Activated T-cell treated with anti-CD3 and anti-CD28 coated beads, Interleukin-2, amount 50 U/mL, for 1 hour (primary cell): ENCODE measurements around the gene CAPN3.

ENCODE experiments used
- DNase-seq: peaks from one replicate; pipeline ENCODE4 v3.0.0-alpha.2; 2020

Gene CAPN3

DNA sequence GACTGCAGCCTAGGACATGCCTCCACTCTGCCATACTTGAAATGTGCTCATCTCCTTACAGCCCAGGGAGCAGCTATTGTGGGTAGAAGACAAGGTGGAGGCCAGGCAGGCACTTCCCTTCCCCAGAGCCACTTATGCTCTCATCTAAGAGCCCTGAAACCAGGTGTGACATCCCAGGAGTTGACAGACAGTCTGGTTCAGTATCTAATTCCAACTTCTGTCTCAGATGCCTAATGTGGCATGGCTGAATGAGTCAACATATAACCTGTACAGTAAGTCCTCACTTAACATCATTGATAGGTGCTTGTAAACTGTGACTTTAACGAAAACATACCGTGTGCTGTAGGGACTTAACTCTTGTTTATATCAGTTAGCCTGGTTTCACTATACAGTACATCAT is 1.2 kb upstream of the CAPN3 start:
- DNase-seq, result no peak

DNA sequence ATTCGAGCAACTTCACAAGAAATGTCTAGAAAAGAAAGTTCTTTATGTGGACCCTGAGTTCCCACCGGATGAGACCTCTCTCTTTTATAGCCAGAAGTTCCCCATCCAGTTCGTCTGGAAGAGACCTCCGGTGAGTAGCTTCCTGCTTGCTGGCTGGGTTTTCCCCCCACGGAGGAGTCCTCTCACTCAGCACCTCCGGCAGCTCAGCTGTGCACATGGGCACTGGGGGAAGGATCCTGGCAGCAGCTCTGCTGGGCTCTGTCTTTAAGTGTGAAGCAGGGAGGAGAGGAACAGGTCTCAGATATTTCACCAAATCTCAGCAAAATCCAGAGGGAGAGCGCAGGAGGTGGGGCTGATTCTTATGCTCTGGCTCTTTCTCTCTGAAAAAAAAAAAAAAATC is 684 bp downstream of the CAPN3 start:
- DNase-seq, result no peak

DNA sequence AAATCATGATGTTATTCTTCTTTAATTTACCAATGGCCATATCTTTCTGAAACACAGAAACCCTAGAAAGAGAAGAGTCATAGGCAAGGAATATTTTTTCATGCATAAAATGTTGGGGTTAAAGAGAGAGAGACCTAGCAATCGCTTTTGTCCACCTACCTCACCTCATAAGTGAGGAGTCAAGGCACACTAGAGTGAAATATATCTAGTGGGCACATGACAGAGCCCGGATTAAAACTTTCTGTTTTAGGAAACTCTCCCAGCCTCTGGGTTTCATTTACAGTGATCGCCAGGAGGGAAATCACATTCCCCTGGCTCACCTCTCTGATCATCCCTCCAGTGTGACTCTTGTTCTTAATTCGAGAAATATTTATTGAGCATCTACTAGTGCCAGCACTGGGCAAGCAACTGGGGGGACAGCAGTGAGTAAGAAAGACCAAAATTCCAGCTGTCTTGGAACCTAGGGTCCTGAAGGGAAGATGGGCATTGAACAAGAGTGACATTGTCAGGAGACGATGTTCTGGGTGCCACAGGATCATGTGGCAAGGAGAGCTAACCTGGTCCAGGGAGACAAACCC is 1.3 kb downstream of the CAPN3 start:
- DNase-seq, result no peak

DNA sequence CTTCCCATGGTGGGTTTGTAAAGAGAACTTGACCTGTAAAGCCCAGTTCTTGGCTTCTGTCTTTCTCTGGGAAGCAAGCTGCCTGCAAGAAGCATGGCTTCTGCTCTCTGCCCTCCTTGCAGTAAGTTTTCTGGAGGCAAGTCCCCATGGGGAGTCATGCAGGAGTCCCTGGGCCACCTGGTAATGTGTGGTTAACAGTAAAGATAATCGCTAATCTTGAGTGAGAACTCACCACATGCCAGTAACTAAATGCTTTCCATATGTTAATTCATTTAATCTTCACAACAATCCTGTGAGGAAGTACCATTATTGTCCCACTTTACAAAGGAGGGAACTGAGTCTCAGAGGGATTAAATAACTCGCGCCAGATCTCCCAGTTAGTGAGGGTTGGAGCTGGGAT is 4.2 kb downstream of the CAPN3 start:
- DNase-seq, result no peak

DNA sequence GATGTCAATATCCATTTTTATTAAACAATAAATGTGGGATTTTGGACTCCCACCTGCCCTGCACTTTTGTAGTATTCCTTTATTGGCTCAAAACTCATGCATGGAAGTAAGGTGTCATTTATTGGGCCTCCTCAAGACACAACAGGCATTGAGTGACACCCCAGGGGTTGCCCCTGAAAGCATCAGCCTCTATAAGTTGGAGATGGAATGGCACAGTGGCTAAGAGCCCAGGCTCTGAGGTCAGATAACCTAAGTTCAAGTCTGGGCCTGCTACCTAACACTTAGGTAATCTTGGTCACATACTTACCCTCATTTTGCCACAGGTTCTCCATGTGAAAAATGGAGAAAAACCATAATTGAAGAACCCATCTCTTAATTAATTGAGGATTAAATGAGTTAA is 4.6 kb downstream of the CAPN3 start:
- DNase-seq, result no peak

DNA sequence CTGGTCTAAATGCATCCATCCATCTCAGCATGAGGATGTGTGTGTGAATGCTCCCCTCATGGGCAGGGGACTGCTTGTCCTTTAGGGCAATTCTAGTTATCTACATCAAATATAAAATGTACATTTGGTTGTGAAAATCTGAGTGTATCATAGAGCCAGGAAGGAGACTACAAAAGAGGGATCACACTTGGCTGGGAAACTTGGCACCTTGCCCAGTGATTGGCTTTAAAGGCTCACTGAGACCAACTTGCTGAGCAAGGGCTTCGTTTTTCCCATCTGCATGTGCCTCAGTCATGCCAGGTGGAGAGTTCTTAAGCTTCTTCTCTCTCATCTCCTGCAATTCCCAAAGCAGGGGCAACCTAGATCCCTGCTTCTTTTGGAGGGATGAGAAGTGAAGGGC is 5.2 kb downstream of the CAPN3 start:
- no peak for DNase-seq

DNA sequence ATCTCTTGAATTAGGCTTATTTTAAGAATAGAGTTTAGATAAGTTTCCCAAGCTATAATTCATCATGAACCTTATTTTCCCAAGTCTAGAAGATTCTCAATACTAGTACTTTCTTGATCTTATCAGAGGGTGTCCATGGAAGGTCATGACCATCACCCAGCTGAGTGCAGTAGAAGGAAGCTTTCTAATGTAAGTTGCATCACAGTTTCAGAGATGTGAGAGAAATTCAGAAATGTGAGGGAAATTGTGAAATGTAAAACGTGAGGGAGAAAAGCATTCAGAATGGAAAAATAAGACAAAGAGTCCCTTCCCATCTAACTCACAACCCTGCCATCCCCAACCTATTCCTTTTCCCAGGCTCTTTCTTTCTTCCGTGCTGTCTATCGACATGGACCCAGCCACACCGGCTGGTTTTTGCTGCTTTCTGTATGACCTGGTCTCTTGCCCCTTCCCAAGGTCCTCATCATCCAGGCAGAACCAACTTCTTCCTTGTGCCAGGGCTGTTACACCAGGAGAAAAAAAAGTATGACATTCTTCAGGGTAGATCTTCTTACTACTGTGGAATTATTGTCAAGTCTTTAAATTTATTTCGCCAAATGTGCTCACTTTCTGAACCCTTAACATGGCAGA is 6.7 kb downstream of the CAPN3 start:
- no peak for DNase-seq

DNA sequence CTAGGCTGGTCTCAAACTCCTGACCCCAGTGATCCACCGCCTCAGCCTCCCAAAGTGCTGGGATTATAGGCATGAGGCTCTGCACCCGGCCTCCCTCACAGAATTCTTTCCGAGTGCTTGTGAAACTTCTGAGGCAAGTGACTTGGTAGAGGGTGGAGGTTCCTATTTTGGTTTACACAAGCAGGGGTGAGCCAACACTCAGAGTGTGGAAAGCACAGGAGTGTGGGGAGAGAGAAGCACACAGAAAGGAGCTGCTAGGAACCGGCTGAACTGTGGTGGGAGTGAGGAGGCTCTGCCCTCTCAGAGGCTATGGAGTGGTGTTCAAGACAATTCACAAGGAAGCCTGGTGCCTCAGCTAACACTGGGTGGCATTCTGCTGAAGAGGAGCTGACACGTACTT is 7.7 kb downstream of the CAPN3 start:
- DNase-seq, result no peak

DNA sequence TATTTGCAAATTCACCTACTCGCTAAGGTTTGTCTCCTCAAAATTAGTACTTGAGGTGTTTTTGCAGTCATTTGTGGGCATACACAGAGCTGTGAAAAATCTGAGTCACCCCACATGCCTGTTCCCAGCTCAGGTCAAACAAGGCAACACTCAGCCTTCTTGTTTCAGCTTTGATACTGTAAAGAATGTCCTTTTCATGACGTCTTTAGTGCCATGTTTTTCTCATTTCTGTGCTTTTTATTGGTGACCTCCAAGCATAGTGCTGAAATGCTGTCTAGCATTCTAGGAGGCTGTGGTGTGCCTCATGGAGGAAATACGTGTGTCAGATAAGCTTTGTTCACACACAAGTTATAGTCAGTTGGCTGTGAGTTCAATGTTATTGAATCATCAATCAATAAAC is 8.8 kb downstream of the CAPN3 start:
- DNase-seq, result no peak

DNA sequence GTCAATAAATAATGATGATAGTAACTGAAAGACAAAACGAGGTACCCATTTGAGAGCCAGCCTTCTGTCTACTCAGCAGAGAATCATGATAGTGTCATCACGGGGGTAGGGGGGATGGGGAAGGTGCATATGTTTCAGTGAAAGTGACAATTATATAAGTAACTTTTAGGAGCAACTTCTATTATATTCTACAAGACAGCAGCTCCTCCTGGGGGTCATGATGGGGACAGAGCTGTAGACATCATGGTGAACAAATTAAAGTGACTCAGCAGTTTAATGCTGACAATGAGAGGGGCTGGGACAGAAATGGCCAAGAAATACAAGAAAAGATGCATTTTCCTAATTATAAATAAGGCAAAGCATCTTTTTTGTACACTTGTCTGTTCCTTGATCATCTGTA is 11.8 kb downstream of the CAPN3 start:
- DNase-seq, result no peak

DNA sequence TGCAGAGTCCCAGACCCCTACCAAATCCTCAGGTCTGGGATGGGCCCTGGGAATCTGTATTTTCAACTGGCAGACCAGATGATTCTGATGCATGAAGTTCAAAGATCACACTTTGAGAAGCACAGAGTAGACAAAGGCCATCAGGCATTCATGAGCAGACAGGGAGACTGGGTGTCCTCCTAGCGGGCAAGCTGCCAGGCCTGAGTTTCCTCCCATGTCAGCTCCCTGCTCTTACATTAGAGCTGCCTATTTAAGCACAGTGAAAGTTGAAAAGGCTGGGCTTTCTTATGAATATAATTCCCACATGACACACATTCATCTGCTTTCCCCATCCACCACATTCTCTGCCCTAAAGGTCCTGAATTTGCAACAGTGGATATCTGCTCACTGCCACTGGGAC is 14.0 kb downstream of the CAPN3 start:
- no peak for DNase-seq

DNA sequence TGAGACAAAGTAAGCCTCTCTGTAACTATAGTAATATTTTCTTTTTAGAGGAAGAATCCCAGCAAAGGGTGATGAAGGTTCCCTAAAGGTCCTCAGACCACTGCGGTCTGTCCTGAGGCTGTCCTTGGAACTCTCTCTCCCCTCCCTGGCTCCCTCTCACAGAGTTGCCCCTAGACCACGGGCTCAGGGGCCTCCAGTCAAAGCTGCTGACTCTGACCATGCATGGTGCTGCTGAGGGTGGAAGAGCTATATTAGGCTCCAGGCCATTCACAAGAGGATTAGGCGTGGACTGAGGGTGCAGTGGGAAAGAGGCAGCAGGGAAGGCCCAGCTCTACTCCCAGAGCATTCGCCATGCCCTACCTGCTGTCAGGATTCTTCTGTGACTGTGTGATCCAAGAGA is 14.6 kb downstream of the CAPN3 start:
- no peak for DNase-seq

DNA sequence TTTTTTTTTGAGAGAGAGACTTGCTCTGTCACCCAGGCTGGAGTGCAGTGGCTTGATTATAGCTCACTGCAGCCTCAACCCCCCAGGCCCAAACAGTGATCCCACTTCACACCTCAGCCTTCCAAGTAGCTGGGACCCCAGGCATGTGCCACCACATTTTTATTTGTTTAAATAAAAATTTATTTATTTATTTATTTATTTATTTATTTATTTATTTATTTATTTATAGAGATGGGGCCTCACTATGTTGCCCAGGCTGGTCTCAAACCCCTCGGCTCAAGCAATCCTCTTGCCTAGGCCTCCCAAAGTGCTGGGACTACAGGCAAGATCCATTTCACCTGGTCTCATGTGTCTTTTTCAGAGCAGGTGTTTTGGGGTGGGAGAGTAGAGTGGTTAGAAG is 15.5 kb downstream of the CAPN3 start:
- DNase-seq, result no peak

DNA sequence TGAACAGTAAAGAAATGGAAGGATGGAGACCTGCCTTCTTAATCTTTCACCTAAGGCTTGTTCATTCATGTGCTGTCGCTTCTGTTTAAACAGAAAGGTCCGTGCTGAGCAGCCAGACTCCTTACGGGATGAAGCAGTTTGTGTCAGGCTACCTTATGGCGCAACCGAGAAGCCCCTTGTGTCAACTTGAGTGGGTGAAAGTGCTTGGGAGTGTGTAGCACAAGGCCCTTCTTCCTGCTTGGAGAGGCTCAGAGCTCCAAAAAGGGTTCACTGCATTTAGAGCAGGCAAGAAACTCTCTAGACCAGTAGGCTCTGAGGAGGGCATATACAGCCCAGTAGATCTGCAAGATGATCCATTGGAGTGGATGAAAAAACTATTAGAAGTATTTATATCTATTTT is 16.0 kb downstream of the CAPN3 start:
- no peak for DNase-seq

DNA sequence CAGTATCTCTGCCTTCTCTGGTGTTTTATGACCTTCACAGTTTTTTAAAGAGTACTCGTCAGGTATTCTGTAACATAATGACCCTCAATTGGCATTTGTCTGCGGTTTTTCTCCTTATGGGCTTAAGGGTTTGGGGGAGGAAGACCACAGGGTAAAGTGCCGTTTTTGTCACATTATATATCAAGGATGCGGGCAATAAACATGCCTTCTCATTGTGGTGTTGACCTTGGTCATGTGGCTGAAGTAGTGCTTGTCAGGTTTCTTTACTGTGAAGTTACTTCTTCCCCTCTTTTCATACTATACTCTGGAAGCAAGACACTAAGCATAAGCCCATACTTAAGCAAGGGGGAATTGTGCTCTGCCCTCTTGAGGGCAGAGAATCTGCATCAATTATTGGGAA is 16.6 kb downstream of the CAPN3 start:
- no peak for DNase-seq

DNA sequence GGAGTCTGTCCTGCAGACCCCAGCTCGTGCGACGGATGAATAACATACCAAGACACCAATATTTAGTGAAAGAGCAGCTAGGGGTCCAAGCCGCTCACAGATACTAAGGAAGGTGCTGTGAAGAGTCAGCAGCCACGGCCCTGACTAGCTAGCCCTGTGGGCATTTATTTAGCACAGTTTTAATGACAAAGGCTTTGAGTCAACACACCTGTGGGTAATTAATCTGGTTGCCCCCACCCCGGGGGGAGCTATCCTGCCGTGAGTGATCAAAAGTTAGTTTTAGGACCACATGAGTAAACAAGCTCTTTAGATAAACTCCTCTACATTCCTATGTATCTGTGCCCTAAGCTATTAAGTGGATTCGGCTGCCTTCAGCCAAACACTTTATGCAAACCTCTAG is 18.7 kb downstream of the CAPN3 start:
- no peak for DNase-seq

DNA sequence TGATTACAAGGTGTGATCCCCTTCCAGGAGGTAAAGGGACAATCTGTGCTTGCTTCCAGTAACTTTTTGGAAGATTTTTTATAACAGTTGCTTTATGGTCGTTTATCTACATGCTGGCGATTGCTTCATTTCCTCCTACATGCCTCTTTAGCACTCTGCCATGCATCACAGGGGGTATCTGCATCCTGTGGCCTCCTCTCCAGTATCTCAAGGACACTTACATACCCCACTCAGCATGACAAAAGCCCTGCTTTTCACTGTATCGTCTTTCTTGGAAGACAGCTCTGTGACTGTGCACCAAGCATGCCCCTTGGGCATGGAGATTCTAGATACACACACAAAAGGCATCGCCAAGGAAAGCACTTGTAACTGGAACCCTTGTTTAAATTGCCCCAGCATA is 25.3 kb downstream of the CAPN3 start:
- DNase-seq, result no peak

DNA sequence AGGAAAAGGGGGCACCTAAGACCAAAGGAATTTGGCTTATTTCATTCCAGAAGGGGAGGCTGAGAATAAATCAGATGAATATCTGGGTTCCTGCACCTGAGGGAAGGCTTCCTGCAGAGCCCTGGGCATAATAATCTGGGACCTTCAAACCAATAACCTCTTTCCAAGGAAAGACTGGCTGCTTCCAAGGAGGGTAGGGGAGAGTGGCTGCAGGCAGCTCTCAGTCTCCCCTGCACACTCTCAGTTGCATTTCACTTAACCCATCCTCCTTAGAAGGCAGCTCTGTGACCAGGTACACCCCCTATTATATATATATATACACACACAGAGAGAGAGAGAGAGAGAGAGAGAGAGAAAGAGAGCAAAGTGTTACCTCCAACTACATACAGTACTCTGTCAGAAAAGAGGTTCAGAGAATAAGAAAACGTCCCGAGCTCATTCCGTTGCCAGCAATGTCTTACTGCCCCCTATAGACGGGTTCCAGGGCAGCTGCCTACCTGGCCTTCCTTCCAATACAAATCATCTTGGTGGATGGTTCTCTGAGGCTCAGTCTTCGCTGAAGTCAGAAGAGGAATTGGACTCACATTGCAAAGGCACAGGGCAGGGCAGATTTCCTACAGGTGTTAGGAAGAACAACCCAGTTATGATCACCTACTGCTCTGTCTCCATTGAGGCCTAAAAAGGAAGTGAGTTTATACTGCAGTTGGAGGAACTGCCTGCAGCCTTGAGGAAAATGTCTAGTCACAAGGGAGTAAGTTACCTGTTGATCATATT is 26.1 kb downstream of the CAPN3 start:
- no peak for DNase-seq

DNA sequence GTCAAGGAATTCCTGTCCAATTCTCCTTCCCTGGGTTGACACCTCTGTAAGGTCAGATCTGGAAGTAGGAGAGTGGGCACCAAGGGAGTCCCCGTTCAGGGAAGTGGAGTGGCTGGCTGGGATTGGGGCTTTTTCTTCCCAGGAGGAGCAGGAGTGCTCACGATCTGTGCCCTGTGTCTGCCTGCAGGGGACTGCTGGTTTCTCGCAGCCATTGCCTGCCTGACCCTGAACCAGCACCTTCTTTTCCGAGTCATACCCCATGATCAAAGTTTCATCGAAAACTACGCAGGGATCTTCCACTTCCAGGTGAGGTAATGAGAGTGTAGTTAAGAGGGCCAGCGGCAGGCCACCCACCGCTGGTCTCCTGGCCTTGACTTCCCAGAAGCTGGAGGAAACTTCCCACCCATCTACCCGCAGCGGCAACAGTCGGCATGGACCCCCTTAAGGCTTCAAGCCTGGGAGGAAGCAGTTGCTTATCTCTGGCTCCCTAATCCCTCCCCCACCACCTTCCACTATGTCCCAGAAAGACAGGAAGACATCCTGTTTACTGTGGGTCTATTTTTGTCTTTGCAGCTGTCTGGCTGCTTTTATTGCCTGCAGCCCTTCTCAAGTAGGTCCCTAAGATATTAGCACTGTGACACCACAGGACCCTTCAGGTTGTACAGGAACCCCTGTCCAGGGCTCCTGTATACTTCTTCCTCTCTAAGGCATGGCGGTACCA is 26.8 kb downstream of the CAPN3 start:
- DNase-seq, result no peak

DNA sequence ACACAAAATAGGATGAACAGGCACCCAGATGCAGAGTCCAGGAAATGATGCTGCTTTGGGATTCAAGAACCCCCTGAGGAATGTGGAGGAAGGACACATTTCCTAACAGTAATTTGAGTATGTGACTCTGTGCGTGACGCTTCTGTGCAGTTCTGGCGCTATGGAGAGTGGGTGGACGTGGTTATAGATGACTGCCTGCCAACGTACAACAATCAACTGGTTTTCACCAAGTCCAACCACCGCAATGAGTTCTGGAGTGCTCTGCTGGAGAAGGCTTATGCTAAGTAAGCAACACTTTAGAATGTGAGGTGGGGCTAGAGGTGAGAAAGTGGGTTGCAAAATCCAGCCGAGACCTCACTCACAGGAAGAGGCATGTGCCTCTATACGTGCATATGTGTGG is 28.3 kb downstream of the CAPN3 start:
- no peak for DNase-seq

DNA sequence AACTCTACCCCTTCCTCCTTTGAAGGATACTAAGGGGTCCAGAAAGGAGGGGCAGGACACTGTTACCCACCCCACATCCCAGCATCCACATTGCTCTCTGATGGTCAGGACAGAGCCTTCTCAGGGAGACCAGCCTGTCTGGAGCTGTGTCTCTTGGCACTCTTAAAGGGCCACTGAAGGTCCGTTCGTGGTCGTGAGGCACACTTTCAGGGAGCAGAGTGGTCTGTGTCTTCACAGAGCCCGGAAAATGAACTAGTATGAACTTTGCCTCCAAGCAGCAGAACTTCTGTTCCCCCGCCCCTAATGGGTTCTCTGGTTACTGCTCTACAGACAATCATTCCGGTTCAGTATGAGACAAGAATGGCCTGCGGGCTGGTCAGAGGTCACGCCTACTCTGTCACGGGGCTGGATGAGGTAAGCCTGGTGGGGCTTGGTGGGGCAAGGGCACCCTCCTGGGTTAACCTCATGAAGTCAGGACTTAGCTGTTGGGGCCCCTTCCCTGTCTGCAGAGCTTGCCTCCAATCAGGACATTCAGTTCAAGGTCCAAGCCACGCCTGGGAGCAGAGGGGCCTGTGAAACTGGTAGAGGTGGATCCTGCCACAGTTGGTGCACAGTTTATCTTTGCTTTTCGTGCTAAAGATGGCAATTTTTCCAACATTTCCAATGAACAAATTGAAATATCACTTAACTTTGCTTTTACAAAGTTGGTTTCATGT is 33.2 kb downstream of the CAPN3 start:
- no peak for DNase-seq

DNA sequence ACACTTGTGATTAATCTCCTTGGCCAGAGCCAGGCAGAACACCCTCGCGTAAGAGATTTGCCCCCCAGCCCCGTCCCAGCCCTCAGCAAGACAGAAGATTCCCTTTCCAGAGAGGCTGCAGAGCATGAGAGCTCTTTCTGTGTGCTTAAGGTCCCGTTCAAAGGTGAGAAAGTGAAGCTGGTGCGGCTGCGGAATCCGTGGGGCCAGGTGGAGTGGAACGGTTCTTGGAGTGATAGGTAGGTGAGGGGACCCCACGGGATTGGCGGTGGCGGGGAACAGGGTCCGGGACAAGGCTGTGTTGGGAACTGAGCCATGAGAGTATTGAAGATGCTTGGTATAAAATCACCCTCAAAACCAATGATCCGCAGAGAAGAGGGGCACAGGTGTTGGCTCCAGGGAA is 34.8 kb downstream of the CAPN3 start:
- DNase-seq, result no peak

DNA sequence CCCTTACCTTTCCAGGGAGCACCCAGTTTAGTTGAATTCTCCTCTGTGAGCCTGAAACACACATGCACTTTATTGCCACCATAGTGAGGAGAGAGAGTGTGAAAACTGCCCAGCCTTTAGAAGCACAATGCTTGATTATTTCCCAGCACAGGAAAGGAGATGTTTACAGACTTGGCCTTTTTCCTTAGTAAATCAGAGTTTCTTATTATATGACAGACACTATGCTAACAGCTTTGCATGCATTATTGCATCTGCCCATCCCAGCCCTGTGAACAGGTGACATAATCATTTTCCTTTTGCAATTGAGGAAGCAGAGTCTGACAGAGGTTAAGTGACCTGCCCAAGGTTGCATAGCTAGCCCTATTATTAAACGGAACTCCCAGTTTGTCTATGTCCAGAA is 36.5 kb downstream of the CAPN3 start:
- DNase-seq, result no peak
